ENCODE results near the gene DLST. TPM values are rescaled to one million over a fixed set of nuclear protein-coding genes. Genes with fewer than 3 reads are reported as not detected.

Gene DLST
- total and polyA plus RNA-seq, 3 donors from 2014 or later = 82.0 to 98.1 (median 82.8) TPM

- TF ChIP-seq CTCF (IDR thresholded peaks at IDR 0.05) = no peak
- TF ChIP-seq POLR2A (IDR thresholded peaks at IDR 0.05) = no peak
- no peak overlapping the region for H3K4me3 ChIP-seq
- peaks cover 28% of the 10 kb centered on the region for H3K4me1 ChIP-seq
- H3K27me3 ChIP-seq = no peaks in the 10 kb centered on the region
- intact Hi-C loops (cut with DNase I; ENCODE audit: low total_unique reads) = loop anchor here (10.0 kb wide), 1 partner anchor 172 kb away; no protein-coding TSS in a partner anchor
- no peak for DNase-seq
- no peak overlapping the region for H3K27ac ChIP-seq
- no peaks in the 10 kb centered on the region for H3K9me3 ChIP-seq
- no peaks in the 10 kb centered on the region for H3K36me3 ChIP-seq (ENCODE audit: low read depth, missing control alignments)
- WGBS, 2 donors = 92 to 93% methylated on average over 10 of the region's 10 CpGs
Observed at GRCh38 chr14:74912801-74913200, 31.1 kb downstream of the DLST start.

GRCh38 chr14:74913393-74913910, 31.7 kb downstream of the DLST start:
- Histone ChIP-seq H3K27ac (no peak overlapping the region), H3K36me3 (ENCODE audit: low read depth, missing control alignments) (no peaks in the 10 kb centered on the region), H3K4me1 (peaks cover 34% of the 10 kb centered on the region), H3K4me3 (no peak overlapping the region), H3K9me3 (no peaks in the 10 kb centered on the region), H3K27me3 (no peaks in the 10 kb centered on the region)
- TF ChIP-seq POLR2A (IDR thresholded peaks at IDR 0.05) (no peak), CTCF (IDR thresholded peaks at IDR 0.05) (no peak)
- DNase-seq = no peak
- intact Hi-C loops (cut with DNase I; ENCODE audit: low total_unique reads) = loop anchor here (10.0 kb wide), 1 partner anchor 171 kb away; no protein-coding TSS in a partner anchor
- whole genome bisulfite sequencing, 2 donors = 69 to 74% methylated on average over 3 to 5 of the region's 5 CpGs

- Histone ChIP-seq H3K9me3 (no peaks in the 10 kb centered on the region), H3K27me3 (no peaks in the 10 kb centered on the region), H3K36me3 (ENCODE audit: low read depth, missing control alignments) (no peaks in the 10 kb centered on the region), H3K4me3 (no peak overlapping the region), H3K27ac (peak overlapping the region in 1 of 2 donors; percentile 57), H3K4me1 (peaks cover 37% of the 10 kb centered on the region)
- WGBS, 2 donors = 39 to 62% methylated on average over 5 to 6 of the region's 6 CpGs
- TF ChIP-seq POLR2A (IDR thresholded peaks at IDR 0.05) = no peak
- TF ChIP-seq CTCF (IDR thresholded peaks at IDR 0.05) = peak; percentile 69 to 73 (median 70)
- intact Hi-C loops (cut with DNase I; ENCODE audit: low total_unique reads) = loop anchor here (10.0 kb wide), 1 partner anchor 171 kb away; no protein-coding TSS in a partner anchor
- DNase-seq = peak; percentile 88
Observed at GRCh38 chr14:74913986-74914573, 32.4 kb downstream of the DLST start.

GRCh38 chr14:74915426-74915825, 33.7 kb downstream of the DLST start:
- peak overlapping the region in 1 of 2 donors; percentile 56 for H3K27ac ChIP-seq
- no peak for DNase-seq
- intact Hi-C loops (cut with DNase I; ENCODE audit: low total_unique reads) = loop anchor here (10.0 kb wide), 1 partner anchor 169 kb away; no protein-coding TSS in a partner anchor
- no peaks in the 10 kb centered on the region for H3K36me3 ChIP-seq (ENCODE audit: low read depth, missing control alignments)
- WGBS, 2 donors = 35 to 39% methylated on average over 4 of the region's 4 CpGs
- TF ChIP-seq POLR2A (IDR thresholded peaks at IDR 0.05) = no peak
- TF ChIP-seq CTCF (IDR thresholded peaks at IDR 0.05) = no peak
- no peaks in the 10 kb centered on the region for H3K27me3 ChIP-seq
- no peaks in the 10 kb centered on the region for H3K9me3 ChIP-seq
- H3K4me3 ChIP-seq = no peak overlapping the region
- peaks cover 37% of the 10 kb centered on the region for H3K4me1 ChIP-seq
